ENCODE data around the gene NR6A1. TPM values are rescaled to one million over a fixed set of nuclear protein-coding genes. Genes with fewer than 3 reads are reported as not detected.
A peak's percentile ranks its signal among the peaks of the same experiment; 100 is the strongest.

Gene NR6A1
- polyA plus RNA-seq, 2 of the 4 experiments (the other 2 are of a cell fraction), result 1.7 to 3.3 TPM

- ChIA-PET POLR2A (interaction anchor here (0.8 to 2.1 kb wide), 8 partner anchors 8 to 120 kb away, joined by 3 to 12 read pairs (median 5); partner anchors contain the start of genes ARPC5L, NR6A1, RPL35 and WDR38), CTCF (interaction anchor here (0.5 to 37.7 kb wide), 4 partner anchors 21 to 596 kb away, joined by 3 to 2512 read pairs (median 394); partner anchors contain the start of genes ARPC5L, RPL35 and WDR38)
- H3K4me3 ChIP-seq, result 0 out of 3 replicates have a peak overlapping the region, but pooled peaks have one; percentile 4
- peak overlapping the region; percentile 59 for H3K4me2 ChIP-seq
- H3K27ac ChIP-seq, result peak overlapping the region; percentile 61 to 79
- H3K4me1 ChIP-seq, result peaks cover 58% of the 10 kb centered on the region
- 69% methylated on average over 11 of the region's 11 CpGs for WGBS (ENCODE audit: missing lambda C conversion rate)
- no peak for TF ChIP-seq HEYL (CRISPR knock-in tag; IDR thresholded peaks at IDR 0.05)
- no peak for TF ChIP-seq RARB (CRISPR knock-in tag; IDR thresholded peaks at IDR 0.05)
- no peak for TF ChIP-seq TFCP2L1 (CRISPR knock-in tag; IDR thresholded peaks at IDR 0.05)
- TF ChIP-seq RCOR1 (IDR thresholded peaks at IDR 0.05; ENCODE audit: low read depth, low read length), result no peak
- no peak for TF ChIP-seq PBX3 (IDR thresholded peaks at IDR 0.05)
- no peak for TF ChIP-seq HOXB13 (CRISPR knock-in tag; IDR thresholded peaks at IDR 0.05; ENCODE audit: low read depth)
- TF ChIP-seq CBX8 (IDR thresholded peaks at IDR 0.05), result no peak
- TF ChIP-seq, protein P1, sequence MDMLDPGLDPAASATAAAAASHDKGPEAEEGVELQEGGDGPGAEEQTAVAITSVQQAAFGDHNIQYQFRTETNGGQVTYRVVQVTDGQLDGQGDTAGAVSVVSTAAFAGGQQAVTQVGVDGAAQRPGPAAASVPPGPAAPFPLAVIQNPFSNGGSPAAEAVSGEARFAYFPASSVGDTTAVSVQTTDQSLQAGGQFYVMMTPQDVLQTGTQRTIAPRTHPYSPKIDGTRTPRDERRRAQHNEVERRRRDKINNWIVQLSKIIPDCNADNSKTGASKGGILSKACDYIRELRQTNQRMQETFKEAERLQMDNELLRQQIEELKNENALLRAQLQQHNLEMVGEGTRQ (IDR thresholded peaks at IDR 0.05), result no peak
- TF ChIP-seq ATOH8 (CRISPR knock-in tag; IDR thresholded peaks at IDR 0.05; ENCODE audit: low read depth), result no peak
- no peak for TF ChIP-seq NFE2L2 (conservative IDR thresholded peaks at IDR 0.05; ENCODE audit: low read length)
- no peak for TF ChIP-seq CHD4 (IDR thresholded peaks at IDR 0.05; ENCODE audit: borderline replicate concordance)
- TF ChIP-seq KDM1A (IDR thresholded peaks at IDR 0.05; ENCODE audit: low read depth), result peak; percentile 87
- TF ChIP-seq HDAC2 (IDR thresholded peaks at IDR 0.05), result peak; percentile 65; the same call in 1 of the 2 replicates
- TF ChIP-seq, protein P2, sequence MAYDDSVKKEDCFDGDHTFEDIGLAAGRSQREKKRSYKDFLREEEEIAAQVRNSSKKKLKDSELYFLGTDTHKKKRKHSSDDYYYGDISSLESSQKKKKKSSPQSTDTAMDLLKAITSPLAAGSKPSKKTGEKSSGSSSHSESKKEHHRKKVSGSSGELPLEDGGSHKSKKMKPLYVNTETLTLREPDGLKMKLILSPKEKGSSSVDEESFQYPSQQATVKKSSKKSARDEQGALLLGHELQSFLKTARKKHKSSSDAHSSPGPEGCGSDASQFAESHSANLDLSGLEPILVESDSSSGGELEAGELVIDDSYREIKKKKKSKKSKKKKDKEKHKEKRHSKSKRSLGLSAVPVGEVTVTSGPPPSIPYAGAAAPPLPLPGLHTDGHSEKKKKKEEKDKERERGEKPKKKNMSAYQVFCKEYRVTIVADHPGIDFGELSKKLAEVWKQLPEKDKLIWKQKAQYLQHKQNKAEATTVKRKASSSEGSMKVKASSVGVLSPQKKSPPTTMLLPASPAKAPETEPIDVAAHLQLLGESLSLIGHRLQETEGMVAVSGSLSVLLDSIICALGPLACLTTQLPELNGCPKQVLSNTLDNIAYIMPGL (CRISPR knock-in tag; IDR thresholded peaks at IDR 0.05; ENCODE audit: borderline replicate concordance), result no peak
- no peak for TF ChIP-seq HES2 (IDR thresholded peaks at IDR 0.05)
- TF ChIP-seq ELK1 (IDR thresholded peaks at IDR 0.05; ENCODE audit: low read depth, low read length), result no peak
- TF ChIP-seq ESRRA (IDR thresholded peaks at IDR 0.05; ENCODE audit: borderline replicate concordance, low read length), result no peak
- peak in 1 of 2 experiments; percentile 24; a peak in 1 of 5 replicates for TF ChIP-seq JUN (IDR thresholded peaks at IDR 0.05)
- TF ChIP-seq MAZ (IDR thresholded peaks at IDR 0.05; ENCODE audit: borderline replicate concordance, low read depth, low read length), result no peak
- no peak for TF ChIP-seq HOXB5 (CRISPR knock-in tag; IDR thresholded peaks at IDR 0.05)
- TF ChIP-seq, protein P3, sequence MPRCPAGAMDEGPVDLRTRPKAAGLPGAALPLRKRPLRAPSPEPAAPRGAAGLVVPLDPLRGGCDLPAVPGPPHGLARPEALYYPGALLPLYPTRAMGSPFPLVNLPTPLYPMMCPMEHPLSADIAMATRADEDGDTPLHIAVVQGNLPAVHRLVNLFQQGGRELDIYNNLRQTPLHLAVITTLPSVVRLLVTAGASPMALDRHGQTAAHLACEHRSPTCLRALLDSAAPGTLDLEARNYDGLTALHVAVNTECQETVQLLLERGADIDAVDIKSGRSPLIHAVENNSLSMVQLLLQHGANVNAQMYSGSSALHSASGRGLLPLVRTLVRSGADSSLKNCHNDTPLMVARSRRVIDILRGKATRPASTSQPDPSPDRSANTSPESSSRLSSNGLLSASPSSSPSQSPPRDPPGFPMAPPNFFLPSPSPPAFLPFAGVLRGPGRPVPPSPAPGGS (IDR thresholded peaks at IDR 0.05), result no peak
- peak; percentile 95 for TF ChIP-seq ZFP36 (IDR thresholded peaks at IDR 0.05; ENCODE audit: borderline replicate concordance, partially characterized antibody)
- TF ChIP-seq NPAS2 (CRISPR knock-in tag; IDR thresholded peaks at IDR 0.05; ENCODE audit: borderline replicate concordance), result no peak
- TF ChIP-seq POLR2AphosphoS2 (conservative IDR thresholded peaks at IDR 0.05; ENCODE audit: low read length), result no peak
- no peak for TF ChIP-seq CBX2 (IDR thresholded peaks at IDR 0.05; ENCODE audit: borderline replicate concordance, low read depth)
- no peak for TF ChIP-seq MAFK (IDR thresholded peaks at IDR 0.05; ENCODE audit: partially characterized antibody)
- TF ChIP-seq CHD2 (IDR thresholded peaks at IDR 0.05; ENCODE audit: low read length, partially characterized antibody), result no peak
- no peak for TF ChIP-seq JUNB (IDR thresholded peaks at IDR 0.05)
- DNase-seq (ENCODE audit: low read depth in 1 of 2, low spot score in 1 of 2) (no peak), FAIRE-seq (no peak), ATAC-seq (peak; percentile 2 to 4; a peak in 1 of 6 replicates)
- H3K9me3 ChIP-seq, result no peaks in the 10 kb centered on the region
Measured at GRCh38 chr9:124778575-124779367, 7.7 kb upstream of the NR6A1 start.

Measured in A549 (cell line).